GM12874 (cell line): ENCODE results near the gene IFI16.

ENCODE experiments used
- CTCF ChIP-seq: IDR thresholded peaks from 2 replicates; pipeline ENCODE4 v1.5.1; 2011; ENCODE audit warnings: low read depth, mild to moderate bottlenecking, control low read depth, low read length, moderate library complexity; ENCODE audit not compliant: insufficient read depth

Gene IFI16

GRCh38 chr1:159091607-159092031 lies 81.9 kb downstream of the IFI16 start:
- no peak for TF ChIP-seq CTCF

GRCh38 chr1:159092036-159092760 lies 82.5 kb downstream of the IFI16 start:
- no peak for TF ChIP-seq CTCF

DNA sequence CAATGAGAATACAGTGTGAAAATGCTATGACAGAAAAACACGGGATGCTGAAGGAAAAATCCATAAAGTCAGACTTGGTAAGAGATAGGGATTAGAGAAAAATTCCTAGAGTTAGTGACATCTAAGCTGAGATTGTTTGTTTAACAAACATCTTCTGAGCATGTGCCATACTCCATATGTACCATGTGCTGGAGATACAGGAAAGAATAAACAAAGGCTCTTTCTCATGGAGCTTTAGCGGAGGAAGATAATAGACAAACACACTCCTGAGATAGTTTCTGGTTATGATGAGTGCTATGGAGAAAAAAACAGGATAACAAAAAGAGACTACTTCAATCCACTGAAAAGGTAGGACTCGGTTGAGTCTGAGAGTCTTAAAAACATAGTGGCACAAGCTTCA lies 88.9 kb downstream of the IFI16 start:
- TF ChIP-seq CTCF, result no peak

DNA sequence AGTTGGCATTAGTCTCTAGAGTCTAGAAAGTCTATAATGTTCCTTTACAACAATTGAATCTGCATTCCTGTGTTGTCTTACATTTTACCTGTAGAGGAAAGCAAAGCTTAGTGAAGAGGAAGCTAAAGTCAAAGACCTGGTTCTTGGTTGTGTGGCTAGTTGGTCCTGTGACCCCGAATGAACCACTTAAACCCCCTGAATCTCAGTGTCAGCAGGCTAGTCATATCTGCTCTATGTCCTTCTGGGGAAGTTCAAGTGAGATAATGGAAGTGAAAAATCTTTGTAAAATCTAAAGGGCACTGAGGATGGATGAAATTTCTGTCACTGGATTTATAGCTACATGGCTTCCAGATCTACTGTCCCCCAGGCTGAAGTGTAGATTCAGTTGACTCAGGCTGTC lies 90.9 kb downstream of the IFI16 start:
- no peak for TF ChIP-seq CTCF
